RPMI8226 (cell line): ENCODE data around the gene CCDC192.
"Not testable (repeated sequence)": the region's sequence is repeated elsewhere in the genome, so short reads cannot be mapped to it uniquely, and the experiment has no call there.

Experiments used
- DNase-seq: peaks from one replicate; pipeline ENCODE4 v3.0.0-alpha.2; 2015

Gene CCDC192

DNA sequence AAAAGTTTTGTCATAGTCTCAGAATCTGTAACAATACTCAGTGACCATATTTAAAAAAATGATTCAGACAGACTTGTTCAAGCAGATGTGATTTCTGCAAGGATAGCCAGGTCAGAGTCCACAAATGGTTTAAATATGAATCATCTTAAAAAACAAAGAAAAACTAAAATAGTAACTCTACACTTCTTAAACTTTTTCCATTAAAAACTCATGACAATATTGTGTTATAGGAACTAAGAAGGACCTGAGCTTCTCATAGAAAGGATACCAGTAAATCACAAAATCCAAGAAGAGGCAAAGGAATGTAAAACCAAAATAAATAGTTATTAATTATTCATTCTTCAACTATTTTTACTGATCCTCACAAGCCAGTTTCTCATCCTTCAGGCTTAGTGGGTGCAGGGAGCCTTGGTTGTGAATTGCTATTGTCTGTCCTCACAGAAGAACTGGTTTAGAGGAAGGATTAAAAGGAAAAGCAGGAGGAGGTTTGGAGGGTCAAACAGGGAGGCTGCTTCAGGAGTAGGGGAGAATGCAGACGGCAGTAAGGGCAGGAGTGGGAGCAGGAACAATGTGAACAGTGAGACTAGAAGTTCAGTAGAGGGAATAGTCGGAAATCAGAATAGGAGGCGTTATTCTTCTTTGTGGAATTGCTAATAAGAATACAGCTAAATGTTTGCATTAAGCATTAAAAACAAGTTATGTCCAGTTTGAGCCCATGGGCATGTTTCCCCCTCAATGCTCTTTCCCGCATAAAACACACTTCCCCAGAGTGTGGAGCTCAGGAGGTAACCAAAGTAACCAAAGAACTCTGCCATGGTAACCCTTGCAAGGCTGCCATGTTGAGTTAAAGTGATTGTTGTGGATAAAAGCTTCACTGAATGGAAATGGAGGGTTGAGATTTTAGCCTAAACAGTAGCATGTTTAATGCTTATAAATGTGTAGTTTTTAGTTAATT is 110.7 kb downstream of the CCDC192 start:
- DNase-seq = no peak

DNA sequence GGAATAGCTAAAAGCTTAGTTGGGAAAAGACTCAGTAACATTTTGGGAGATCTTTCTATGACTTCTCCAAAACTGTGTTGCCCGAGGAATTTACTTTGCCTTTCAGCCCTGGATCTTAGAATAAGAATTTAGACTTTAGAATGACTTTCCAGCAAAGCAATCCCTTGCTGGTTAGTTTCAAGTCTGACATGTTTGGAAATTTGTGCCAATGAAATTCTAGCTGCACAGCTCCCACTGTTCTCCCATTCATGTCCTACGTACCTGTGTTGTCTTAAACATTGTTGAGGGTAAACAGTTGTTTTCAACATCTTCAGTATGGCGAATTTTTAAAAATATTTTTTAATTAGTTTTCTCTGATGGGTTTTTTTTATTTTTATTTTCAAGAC is 111.4 kb downstream of the CCDC192 start:
- no peak for DNase-seq

DNA sequence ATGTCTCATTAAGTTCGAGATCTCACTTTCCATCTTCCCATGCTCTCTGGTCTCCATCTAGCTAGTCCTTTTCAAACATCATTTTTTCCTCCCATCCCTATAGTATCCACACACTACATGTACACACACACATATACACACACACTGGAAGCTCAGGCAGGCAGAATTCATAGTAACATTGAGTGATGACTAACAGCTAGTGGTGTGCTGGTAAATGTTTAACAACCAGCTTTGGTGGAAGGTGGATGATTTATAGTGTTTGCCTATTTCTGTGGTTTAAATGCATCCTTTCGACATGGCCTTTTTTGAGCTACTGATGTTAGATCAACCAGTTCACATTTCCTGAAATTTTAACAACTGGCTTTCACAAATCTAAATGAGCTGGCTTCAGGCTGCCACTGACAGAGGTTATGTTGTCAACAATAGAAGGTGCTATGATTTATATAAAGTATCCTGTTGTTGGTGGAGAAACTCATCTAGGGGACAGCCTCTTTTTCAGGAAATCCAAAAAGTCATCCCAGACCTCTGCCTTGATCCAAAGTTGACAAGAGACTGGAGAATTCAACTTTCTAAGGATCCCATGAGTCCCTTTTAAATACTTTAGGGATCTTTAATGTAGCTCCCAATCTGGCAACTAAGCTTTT is 117.8 kb downstream of the CCDC192 start:
- DNase-seq = no peak

DNA sequence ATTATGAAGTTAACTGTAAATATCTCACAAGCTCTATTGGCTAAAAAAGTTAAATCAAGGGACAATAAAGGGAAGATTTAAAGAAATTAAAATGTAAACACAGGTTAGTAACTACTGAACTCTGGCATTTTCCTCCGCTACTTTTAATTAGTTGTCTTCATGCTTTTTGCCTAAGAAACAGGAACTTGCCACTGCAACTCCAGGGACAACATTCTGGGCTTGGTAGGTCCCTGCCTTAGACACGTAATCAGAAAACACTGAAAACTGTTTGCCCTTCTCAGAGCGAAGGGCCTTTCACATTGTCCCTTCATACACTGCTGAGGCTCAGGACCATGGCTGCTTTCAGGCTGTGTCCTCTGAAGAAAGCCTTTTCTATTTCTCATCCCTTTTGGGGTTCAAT is 118.7 kb downstream of the CCDC192 start:
- no peak for DNase-seq

DNA sequence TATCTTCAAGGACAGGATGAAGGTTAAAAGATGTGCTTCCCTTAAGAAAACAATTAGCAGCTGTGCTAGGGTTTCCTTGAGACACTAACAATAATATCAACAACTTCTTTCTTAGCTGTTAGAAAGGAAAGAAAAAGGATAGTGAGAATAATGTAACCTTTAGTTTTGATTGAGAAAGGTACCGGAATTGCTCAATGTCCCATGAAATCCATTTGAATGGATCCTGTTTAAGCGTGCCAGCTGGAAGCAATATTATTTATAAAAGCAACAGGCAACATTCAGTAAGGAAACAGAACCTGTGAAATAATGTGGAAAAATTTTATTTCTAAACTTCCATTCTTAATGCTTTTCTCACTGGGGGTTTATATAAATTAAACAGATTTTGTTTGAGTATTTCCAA is 120.9 kb downstream of the CCDC192 start:
- no peak for DNase-seq

DNA sequence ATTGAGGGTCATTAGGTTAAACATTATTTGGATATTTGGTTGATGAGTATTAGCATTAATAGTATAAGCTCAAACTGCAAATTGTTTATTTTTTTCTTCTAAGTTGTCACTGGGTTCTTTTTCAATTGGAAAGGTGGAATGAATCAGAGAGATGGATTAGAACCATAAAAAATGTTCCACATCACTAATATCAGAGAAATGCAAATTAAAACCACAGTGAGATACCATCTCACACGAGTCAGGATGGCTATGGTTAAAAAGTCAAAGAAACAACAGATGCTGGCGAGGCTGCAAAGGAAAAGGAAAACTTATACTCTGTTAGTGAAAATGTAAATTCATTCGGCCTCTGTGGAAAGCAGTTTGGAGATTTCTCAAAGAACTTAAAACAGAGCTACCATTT is 122.8 kb downstream of the CCDC192 start:
- DNase-seq = no peak

DNA sequence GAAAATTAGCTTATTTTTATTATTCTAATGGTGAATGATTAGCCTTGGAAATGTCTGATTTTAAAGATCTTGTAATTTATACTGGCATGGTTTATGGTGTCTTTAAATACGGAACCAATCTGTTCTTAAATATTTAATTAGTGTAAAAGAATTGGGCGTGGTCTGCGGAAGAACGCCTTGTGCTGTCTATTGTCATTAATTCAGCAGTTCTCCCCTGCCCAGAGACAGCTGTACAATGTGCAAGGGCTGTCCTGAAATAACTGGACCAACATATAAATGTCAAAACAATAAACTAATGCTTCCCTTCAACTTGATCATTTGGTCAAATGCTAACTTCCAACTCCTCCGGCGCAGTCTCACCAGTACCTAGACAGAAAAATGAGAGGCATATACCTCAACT is 124.3 kb downstream of the CCDC192 start:
- DNase-seq = no peak

DNA sequence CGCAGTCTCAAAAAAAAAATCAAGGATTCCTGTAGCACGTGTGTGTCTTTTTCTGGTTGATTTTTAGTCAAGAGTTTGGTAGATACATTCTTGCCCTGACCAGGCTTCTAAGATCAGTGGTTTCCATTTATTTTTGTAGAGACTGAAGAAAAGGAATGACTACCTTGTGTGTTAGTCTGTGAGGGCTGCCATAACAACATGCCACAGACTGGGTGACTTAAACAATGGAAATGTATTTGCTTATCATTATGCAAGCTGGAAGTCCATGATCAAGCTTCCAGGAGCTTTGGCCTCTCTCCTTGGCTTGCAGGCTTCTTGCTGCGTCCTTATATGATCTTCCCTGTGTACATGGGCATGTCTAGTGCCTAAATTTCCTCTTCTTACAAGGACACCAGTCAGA is 127.0 kb downstream of the CCDC192 start:
- no peak for DNase-seq

DNA sequence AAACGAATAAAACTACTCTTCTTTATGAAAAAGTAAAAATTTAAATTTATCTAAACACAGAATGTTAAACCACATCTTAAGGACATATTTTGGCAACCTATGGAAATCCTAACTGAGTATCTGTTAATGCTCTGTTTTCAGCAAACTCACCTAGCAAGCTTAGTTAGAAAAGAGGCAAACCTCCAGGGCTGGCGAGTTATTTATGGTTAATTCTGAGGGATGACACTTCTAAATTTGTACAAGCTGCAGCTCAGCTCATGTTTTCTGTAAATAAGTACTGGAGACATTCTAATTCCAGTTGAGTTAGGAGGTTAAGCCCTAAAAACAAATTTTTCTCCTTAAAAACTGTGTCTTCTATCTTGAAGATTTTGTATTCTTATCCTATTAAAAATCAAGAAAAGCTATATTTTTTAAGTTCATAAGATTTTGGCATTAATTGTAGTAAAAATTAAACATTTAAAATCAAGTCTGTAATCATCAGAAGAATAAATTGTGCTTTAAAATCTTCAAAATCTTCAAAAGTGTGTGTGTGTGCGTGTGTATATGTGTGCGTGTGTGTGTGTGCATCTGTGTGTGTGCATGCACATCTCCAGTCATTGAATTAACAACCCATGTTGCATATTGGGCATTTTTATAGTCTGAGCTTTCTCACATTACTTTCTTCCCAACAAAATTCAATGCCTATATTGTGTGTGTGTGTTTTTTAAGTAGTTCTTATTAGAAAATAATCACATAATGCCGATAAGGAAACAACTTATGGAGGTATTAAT is 127.8 kb downstream of the CCDC192 start:
- DNase-seq = no peak

DNA sequence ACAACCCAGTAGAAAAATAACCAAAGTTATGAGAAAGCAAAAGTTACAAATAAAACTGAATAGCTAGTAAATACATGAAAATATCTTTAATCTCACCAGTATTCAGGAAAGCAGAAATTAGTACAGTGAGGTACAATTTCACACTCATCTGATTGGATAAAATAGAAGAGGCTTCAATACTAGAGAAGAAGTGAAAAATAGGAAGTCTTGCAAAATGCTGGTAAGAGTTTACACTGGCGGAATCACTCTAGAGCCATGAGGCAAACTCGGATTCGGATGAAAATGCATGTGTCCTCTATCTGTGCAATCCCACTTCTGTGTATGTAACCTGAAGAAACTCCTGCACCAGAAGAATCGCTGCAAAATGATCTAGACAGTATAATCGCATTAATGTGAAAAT is 128.9 kb downstream of the CCDC192 start:
- DNase-seq = no peak

DNA sequence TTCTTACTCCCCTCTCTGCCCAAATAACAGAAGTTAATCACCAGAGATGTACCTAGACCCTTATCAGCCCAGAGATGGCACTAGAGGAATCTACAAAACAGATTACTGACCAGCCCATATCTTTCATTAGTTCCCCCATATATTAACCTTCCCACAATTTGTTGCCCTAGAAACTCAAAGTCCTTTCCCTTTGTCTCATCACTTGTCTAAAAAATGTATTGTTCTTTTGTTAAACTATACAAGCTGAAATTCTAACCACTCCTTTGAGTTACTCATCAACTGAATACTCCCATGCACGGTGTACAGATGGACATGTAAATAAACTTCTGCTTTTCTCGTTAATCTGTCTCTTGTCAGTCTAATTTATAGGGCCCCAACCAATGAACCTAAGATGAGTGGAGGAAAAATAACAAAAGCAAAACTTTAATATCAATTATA is 130.9 kb downstream of the CCDC192 start:
- DNase-seq = no peak

DNA sequence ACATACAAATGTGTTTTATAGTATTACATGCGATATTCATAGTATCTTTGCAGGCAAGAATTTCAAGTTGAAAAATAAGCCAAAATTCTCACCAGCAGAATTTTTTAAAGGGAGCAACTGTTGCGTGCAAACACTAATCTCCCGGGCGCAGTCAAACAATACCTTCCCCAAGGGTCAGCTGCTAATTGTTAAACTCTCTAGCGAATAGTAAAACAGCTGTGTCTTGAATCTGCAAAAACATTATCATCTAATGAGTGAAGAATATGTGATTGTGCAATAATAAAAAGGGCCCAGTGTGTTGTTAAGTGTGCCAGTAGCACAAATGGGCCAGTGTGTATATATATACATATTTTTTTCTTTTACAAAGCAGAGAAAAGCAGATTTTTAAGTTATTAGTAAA is 131.4 kb downstream of the CCDC192 start:
- no peak for DNase-seq

DNA sequence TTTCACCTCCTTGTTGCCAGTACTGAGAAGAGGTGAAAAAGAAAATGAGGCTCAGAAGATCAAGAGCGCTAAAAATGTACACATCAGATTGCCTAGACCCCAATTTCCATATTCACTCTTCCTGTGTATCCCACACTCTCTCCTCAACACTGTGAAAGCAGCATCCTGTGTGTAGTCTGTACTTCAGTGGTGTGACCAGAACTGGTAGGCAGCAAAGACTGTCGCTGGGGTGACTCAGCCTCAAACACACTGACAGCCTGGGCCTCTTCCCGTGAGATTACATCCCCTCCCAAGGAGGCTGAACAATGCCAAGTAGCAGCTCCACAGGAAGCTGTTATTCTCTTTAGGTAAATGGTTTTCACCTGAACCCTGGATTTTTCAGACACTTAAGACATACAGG is 135.5 kb downstream of the CCDC192 start:
- DNase-seq = no peak

DNA sequence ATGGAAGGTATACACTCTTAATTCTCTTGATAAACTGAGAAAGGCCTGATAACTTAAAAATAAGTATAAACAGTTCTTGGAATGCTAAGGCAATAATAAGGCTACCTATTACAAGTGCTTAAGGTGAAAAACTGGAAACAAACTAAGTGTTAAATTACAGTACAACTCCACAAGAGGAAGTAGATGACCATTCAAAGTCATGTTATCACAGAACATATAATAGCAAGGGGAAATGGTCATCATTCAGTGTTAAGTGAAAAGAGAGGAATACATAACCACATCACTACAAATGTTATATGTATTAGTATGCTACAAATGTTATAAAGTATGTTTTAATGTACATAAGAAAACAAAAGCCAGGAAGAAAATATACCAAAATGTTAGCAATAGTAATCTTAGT is 135.9 kb downstream of the CCDC192 start:
- no peak for DNase-seq

DNA sequence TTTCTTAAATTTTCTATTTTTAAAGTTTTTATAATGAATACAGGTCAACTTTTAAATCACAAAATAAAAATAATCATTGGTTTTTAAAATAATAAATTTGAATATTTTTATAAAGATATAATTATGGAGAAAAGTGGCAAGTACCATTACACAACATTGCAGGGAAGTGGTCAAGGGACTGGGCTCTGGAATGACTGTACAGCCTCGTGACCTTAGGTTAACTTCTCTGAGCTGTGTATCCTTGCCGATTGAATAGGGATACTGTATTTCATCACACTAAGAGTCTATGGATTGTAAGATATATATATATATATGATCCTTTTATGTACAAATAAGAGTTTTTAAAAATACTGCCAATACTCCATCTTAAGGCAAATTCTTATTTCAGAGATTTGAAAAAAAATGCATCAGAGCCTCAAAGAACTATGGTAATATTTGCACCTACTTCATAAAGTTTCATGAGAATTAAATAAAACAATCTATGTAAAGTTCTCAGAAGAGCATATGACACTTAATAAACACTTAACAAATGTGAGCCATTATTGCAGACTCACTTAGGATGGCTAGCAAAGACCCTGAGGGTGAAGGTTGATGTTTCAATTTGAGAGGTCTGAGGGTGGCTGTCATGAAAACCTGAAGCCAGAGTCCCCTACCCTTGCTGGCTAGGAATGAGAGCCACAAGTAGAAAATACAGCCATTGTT is 136.5 kb downstream of the CCDC192 start:
- no peak for DNase-seq

DNA sequence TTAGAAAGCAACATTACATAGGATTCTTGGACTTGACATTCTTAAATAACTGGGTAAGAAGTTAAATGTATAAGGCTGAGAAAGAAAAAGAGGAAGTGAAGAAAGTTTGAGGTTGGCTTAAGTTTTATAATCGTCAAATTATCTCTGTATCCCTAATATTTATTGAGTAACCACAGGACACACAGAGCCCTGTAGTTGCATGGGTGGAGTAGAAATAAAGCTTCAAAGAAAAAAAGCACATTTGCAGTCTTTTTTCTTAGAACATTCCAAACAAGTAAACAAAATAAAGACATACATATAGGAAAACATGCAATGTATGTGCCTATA is 137.0 kb downstream of the CCDC192 start:
- DNase-seq = no peak

DNA sequence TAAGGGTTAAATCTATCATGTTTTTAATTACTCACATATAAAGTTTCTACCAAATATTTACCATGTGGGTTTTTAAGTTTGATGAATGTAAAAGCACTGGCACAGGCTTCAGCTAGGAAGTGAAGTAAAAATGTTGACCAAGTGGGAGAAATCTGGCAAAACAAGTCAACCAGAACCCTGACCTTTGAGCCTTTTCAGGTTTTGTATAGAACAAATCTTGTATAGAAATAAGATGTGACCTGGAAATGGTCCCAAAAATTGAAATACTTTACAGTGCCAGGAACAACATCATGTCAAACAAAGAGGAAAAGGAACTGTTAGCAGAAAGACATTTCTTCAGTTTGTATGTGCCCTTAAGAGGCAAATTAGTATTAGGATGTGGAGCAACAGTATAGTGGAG is 137.6 kb downstream of the CCDC192 start:
- no peak for DNase-seq

DNA sequence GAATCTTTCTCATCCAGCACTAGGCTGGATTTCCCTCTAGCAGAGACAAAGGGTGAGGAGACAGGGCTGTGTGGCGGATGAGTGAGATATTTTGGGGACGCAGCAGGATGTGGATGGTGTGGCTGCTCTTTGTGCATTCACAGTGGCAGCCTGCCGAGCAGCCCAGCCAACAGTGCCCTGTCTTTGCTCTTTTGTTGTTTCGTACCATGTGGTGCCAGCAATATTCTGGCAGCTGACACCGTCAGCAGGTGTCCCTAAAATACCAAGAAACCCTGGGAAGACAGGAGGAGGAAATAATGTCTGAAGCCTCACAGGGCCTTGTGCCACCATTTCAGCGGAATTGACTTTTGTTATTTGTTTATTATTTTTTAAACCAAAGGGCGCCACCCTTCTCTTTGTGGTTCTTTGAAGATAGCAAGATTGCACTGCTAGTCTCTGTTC is 141.4 kb downstream of the CCDC192 start:
- DNase-seq = no peak

DNA sequence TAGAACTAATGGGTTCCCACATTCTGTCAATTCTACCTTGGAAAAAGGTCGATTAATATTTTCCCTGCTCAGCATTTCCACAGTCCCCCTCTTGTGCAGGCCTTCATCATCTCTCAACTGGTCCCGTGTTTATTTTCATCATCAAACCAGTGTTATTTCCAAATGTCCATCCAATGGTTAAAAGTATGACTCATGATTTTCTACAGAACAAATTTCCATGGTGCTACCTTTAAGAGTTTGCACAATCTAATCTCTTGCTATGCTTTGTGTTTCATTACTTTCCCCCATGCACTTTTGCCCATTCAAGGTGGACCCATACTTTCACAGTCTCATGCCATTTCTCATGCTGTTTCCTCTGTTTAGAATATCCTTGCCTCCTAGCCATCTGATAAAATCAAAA is 143.7 kb downstream of the CCDC192 start:
- no peak for DNase-seq

DNA sequence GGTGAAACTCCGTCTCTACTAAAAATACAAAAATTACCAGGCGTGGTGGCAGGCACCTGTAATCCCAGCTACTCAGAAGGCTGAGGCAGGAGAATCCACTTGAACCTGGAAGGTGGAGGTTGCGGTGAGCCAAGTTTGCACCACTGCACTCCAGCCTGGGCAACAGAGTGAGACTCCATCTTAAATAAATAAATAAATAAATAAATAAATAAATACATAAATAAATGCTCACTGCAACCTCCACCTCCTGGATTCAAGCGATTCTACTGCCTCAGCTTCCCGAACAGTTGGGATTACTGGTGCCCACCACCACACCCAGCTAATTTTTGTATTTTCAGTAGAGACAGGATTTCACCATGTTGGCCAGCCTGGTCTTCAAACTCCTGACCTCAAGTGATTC is 144.4 kb downstream of the CCDC192 start:
- not testable (repeated sequence) for DNase-seq

DNA sequence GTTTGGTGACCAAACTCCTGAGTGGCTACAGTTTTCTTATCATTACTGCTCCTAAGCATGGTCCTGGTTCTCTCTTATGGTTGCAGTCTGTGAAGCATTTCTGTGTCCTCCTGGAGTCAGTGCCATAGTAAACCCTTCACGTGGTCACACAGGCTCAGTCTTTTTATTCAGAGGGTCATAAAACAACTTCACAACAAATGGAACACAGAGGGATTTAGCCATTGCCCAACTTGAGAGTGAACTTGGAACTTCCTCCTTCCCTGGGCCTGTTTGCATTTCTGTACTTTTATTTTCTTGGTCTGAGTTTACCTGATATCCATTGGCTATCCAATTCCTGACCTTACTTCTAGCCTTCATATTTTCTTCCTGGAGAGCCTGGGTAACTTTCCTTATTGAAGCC is 144.9 kb downstream of the CCDC192 start:
- DNase-seq = no peak

DNA sequence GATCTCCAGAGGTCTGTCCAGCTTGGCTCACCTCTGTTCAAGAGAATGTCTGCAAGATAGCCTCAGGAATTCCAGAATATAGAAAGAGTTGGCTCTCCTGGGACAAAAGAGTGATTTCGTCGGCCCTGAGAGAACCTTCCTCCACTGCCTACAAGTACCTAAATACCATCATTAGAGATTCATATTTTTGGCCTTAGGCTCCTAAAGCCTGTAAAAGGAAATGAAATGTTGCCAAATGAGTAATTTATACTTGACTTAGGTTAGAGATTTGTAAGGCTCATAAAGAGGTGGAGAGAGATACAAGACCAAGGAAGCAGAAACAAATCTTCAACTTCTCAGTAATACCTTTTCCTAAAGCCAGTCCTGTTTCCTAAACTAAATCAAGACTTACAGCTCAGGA is 146.2 kb downstream of the CCDC192 start:
- DNase-seq = no peak

DNA sequence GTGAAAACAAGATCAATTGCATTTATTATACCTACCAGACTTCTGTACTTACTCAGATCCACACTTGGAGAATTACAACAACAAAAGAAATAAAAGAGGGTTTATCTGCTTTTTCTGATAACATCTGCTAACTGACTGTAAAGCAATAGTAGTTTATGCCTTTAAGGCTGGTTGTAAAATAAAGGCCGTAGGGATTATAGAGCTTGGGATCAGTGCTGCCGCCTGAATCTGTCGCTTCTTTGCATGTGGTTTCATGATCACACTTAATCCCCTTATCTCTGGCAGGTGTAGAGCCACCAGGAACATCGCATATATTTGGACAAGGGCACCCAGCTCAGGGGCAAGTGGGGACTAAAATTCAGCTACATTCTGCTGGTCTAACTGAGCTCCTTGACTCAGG is 146.7 kb downstream of the CCDC192 start:
- DNase-seq = no peak
